AG10803 (cell line): ENCODE data around the gene DPP6.

ENCODE experiments used
- DNase-seq: peaks from one replicate; pipeline ENCODE4 v3.0.0; 2010; ENCODE audit warnings: low read depth
- H3K4me3 ChIP-seq: 2 replicates; pipeline ENCODE4 v1.5.1; 2011; ENCODE audit warnings: mild to moderate bottlenecking, low read length, control low read depth
- CTCF ChIP-seq: conservative IDR thresholded peaks from 2 replicates; pipeline ENCODE4 v1.5.1; 2011; ENCODE audit warnings: mild to moderate bottlenecking, low read length, control low read depth, inconsistent platforms

DPP6 gene

GRCh38 chr7:154195266-154195665, 143.1 kb downstream of the DPP6 start:
- no peak for TF ChIP-seq CTCF

DNA sequence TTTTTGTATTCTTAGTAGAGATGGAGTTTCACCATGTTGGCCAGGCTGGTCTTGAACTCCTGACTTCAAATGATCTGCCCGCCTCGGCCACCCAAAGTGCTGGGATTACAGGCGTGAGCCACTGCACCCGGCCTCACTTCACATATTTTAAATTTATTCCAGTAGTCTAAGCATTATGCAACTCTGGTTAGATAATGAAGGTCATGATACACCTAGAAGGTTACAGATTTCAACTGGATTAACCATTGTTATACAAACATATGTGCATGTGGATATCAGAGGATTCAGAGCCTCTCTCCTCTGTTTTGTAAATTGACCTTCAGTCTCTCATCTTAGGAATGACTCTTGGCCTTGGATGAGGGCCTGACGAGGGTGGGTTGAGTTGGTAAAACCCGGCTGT, 146.3 kb downstream of the DPP6 start:
- no peak for DNase-seq
- no peak overlapping the region for H3K4me3 ChIP-seq
- TF ChIP-seq CTCF: no peak

More at GRCh38 chr7:154195266-154195665, 143.1 kb downstream of the DPP6 start:
- no peak for DNase-seq
- no peak overlapping the region for H3K4me3 ChIP-seq

DNA sequence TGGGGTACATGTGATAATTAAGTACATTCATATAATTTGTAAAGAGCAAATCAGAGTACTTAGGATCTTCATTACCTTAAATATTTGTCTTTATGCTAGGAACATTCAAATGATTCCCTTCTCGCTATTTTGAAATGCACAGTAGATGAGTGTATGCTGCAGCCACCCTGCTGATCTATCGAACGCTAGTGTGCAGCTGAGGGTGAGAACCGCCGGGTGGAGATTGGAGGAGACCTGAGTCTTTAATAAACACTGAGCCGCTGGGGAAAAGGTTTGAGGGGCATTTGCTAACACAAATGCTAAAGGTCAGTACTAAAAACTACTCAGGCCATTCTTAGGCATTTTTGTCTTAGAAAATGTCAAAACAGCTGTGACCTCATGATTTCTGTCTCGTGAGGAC, 148.0 kb downstream of the DPP6 start:
- no peak for TF ChIP-seq CTCF
- DNase-seq: no peak
- H3K4me3 ChIP-seq: no peak overlapping the region

GRCh38 chr7:154202002-154202401, 149.8 kb downstream of the DPP6 start:
- no peak for DNase-seq
- no peak overlapping the region for H3K4me3 ChIP-seq
- no peak for TF ChIP-seq CTCF

GRCh38 chr7:154204046-154204445, 151.8 kb downstream of the DPP6 start:
- no peak overlapping the region for H3K4me3 ChIP-seq
- no peak for DNase-seq
- TF ChIP-seq CTCF: no peak

DNA sequence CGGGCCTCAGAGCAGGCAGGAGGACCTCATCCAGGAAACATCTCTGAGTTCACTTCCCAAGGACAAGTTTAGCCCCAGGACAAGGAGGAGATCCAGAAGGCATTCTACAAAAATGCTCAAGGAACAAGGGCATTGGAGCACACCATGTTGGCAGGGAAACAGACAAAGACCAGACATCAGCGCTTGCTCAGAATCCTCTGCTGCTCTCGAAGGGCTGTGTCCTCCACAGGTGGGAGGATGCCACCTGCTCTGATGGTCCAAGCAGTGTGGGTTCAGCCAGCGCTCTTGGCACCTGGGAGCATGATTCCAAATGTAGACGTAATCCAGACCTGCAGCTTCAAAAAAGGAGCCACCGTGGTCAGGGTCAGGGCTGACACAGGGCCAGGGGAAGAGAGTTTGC, 160.7 kb downstream of the DPP6 start:
- TF ChIP-seq CTCF: no peak
- no peak overlapping the region for H3K4me3 ChIP-seq
- DNase-seq: no peak

DNA sequence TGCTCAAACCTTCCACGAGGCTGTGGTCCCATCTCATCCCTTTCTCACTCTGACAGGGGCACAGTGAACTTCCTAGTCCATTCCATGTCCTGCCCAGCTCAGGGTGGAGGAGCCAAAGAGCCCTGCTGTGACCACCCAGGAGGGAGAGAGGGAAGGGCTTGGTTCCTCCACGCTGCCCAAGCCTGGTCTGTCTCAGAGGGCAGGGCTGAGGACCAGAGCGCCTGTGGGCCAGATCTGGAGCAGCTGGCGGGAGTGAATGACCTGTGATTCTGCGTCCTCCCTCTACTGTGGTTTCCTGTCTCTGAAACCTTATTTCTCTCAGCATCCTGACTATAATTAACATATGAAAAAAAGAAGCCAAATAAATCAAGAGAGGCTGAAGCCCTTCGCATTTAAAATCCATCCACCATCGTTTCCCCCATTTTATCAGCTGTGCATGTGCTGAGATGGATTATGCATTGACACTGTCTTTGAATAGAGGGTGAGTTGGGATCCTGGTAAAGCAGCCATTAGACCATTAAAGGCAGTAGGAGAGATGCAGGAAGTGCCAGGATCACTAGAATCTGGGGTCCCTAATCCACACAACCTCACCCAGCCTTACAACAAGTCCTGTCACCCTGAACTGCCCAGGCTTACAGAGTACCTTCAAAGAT, 165.6 kb downstream of the DPP6 start:
- TF ChIP-seq CTCF: no peak
- no peak for DNase-seq

More for the DNA sequence above, 165.6 kb downstream of the DPP6 start:
- H3K4me3 ChIP-seq: no peak overlapping the region
